Stimulated activated CD8-positive, alpha-beta memory T cell treated with anti-CD3 and anti-CD28 coated beads, Interleukin-2, amount 100 ng/mL, for 1 hour (primary cell): ENCODE data around the gene C19orf81.

ENCODE experiments used
- DNase-seq, 2 donors: peaks; one replicate each; pipeline ENCODE4 v3.0.0-alpha.2; 2020; ENCODE audit warnings: low read depth in 2 of 2

Gene C19orf81

GRCh38 chr19:50658441-50659317 lies 9.4 kb downstream of the C19orf81 start:
- DNase-seq = peak; percentile 11 to 30

DNA sequence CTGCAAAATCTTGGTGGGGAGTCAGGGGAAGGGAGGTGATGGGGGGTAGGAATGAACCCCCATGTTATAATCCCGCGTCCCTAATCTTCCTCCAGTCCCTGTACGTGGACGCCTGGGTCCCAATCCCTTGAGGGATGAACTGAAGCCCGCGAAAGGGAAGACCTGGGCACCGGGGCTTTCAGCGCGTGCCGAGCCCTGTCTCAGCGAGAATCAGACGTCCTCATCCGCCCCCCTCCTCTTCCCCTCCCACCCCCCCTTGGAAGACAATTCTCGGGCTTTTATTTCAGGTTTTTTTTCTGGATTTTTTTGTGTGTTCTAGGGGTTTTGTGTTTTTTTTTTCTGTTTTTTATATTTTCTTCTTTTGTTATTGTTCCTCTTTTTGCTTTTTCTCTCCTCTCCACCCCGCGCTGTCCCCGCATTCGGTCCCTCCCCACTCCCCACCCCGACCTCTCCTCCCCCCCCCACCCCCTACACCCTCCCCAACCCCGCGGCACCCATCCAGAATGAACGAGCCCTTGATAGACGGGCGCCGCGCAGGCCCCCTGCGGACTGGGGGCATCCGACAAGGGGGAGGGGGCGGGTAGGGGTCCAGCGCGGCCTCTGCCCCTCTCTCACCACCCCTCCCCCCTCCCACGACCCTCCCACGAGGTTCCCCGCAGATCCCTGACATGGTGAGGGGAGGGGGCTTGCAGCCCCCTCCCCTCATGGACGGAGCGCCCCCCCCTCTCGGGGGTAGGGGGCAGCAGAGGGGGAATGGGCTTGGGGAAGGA lies 10.3 kb downstream of the C19orf81 start:
- DNase-seq = no peak

DNA sequence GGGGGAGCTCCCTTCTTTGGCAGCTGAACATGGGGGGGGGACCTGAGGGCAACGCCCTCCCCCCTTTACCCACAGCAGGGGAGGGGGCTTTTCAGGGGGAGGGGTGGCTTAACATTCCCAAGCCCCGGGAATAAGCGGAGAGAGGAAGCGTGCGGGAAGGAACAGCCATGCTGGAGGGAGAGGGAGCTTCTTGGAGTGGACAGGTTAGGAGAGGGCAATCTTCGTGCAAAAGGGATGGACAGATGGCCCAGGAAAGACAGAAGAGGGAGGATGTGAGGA lies 10.8 kb downstream of the C19orf81 start:
- no peak for DNase-seq

- no peak for DNase-seq
Observed at GRCh38 chr19:50661023-50661422, 11.8 kb downstream of the C19orf81 start.

DNA sequence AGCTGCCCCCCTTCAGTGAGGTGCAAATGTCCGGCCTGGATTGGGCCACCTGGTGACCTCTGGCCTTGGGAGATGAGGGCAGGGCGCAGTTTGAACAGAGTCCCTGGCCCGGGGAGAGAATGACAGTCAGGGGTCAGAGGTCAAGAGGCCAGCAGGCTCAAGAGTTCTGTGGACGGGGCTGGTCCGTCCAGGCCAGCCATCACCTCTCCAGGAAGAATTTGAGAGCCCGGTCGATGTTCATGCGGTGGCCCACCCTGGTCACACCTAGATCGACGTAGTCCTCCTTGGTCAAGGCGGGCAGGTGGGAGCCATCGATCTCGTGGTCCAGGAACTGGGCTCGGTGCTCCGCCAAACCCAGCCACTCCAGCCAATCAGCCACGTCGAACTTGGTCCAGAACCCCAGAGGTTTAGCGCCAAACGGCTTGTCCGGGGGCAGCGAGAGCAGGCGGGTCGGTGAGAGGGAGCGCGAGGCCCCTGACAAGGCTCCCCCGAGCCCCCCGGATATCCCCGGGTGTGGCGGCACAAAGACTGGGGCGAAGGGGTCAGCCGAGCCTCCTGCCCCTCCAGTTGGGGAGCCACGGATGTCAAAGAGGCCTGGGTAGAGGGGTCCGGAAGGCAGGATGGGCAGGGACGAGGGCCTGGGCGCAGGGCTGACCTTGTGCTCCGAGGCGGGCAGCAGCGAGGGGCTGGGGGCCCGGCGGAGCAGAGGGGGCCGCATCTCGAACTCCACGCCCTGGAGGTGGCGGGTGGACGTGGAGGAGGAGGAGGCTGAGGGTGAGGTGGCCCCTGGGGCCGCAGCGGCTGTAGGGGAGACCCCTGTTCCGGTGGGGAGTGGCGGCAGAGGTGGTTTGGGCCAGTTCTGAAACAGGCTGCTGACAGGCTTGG lies 12.8 kb downstream of the C19orf81 start:
- no peak for DNase-seq

GRCh38 chr19:50662651-50663481 lies 13.6 kb downstream of the C19orf81 start:
- no peak for DNase-seq

GRCh38 chr19:50663482-50663790 lies 14.2 kb downstream of the C19orf81 start:
- DNase-seq = no peak

DNA sequence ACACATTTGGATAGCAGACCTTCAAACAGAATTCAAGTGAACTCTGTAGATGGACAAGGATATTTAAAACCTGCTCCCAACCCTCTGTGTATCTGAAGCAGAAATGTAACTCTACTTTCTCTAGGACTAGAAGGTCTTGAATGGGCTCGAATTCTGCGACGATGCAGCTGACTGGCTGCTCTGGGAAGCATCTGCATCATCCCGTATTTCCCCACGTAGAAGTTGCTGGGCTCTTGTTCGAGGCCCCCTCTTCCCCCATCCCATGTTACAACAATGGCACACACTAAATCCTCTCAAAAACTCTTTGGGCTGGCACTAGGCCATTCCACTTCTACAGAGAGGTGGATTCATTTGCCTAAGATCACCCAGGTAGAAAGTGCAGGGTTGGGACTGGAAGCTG lies 15.0 kb downstream of the C19orf81 start:
- no peak for DNase-seq

DNA sequence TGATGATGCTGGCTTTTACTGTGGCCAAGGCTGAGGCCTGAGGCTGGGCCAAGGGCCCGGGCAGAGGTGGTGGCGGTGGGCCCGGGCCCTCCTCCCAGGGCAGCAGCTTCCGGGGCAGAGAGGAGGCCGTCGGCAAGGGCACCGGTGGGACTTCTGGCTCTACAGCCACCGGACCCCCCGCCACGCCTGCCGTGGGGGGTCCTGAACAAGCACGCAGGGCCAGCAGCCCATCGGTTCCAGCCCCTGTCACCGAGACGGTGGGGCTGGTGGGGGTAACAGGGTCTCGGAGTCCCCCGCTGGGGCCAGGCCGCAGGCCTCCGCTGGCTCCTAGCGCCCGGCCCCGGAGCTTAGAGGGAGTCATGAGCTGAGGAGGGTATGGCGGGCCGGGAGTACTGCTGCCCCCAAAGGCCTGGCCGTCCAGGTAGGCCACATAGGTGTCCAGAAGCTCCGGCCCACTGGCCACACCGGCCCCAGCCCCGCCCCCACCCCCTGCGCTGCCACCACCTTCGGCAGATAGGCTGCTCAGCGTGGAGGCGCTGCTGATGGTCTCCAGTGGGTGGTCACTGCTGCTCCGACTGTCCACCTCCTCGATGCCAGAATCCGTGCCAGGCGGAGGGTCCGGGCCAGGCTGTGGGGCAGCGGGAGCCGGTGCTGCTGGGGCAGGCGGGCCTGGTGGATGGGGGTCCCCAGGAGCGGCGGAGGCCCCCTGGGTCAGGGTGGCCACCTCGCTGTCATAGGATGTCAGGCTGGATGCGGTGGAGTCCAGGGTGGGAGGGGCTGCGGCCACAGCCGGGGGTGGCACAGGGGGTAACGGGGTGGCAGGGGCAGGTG lies 17.3 kb downstream of the C19orf81 start:
- no peak for DNase-seq

DNA sequence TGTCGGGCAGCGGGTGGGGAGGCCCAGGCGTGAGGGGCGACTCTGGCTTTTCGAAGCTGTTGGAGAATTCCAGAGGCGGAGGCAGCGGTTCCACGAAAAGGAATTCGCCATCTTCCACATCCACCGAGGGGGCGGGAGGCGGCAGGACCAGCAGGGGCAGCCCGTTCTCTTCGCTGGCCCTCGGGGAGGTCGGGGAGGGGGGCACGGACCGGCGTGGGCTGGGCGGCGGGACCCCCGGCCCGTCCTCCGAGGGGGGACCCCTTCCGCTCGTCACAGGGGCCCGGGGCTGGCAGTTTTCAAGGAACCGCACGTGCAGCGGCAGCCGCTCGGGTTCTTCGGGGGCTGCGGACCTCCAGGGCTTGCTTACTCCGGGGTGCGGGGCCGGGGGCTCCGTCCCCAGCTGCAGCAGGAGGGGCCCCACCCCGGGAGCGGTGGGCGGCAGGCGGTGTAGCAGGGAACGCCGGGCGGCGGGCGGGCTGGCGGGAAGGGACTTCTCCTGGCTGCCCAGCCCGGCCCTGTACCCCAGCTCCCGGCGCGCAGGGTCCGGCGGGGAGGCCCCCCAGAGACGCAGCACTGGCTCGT lies 18.0 kb downstream of the C19orf81 start:
- DNase-seq = no peak

GRCh38 chr19:50667759-50668231 lies 18.6 kb downstream of the C19orf81 start:
- no peak for DNase-seq

DNA sequence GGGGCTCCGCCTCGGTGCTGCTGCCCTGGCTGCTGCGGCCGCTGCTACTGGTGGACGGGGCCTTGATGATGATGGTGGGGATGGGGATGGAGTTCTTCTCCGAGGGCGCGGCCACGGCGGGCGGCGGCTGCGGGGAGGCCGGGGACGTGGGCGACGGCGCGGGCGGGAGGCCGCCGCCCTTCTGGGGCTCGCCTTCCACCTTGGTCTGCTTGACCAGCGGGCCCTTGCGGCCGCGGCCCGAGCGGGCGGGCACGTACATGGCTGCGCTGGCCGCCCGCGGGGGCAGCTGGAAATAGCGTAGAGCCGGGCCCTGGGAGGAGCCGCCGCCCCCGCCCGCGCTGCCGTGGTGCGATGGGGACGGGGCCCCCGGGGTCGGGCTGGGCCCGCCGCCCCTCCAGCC lies 19.2 kb downstream of the C19orf81 start:
- DNase-seq = no peak

DNA sequence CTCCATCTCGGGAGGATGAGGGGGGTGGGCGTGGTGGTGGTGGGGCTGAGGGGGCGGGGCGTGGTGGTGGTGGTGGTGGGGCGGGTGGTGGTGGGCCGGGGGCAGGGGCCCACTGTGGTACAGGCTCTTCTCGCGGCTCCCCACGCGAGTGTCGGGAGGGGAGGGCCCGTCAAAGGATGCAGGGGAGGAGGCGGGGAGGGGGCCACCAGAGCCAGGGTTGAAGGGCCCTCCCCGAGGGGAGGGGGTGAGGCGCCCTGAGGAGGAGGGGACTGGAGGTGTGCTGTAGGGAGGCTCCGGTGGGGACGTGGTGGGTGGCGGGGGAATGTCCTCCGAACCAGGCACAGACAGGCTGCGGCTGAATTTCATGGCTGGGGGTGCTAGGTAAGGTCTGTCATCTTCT lies 19.6 kb downstream of the C19orf81 start:
- DNase-seq = no peak

- DNase-seq = peak in 1 of 2 donors; percentile 18
Observed at GRCh38 chr19:50669302-50670101, 20.3 kb downstream of the C19orf81 start.

GRCh38 chr19:50670102-50670380 lies 20.8 kb downstream of the C19orf81 start:
- no peak for DNase-seq

DNA sequence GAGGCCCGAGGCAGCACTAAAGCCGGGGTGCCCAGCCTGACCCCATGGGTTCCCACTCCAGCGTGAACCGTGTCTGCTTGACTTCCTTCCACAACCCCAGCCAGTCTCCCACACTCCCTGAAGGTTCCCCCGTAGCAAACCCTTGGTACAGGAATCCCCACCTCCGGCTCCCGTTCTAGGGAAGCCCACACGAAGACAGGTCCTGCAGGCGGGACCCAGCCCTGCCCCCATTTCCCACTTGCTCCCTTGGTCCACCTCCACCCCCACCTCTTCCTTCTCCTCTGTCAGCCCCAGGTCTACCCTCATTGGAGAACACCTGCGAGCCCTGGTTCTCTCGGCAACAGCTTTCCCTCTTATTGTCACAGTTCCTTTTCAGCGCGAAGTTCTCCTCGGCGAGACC lies 23.9 kb downstream of the C19orf81 start:
- no peak for DNase-seq

- DNase-seq = no peak
Observed at GRCh38 chr19:50676625-50677197, 27.5 kb downstream of the C19orf81 start.

DNA sequence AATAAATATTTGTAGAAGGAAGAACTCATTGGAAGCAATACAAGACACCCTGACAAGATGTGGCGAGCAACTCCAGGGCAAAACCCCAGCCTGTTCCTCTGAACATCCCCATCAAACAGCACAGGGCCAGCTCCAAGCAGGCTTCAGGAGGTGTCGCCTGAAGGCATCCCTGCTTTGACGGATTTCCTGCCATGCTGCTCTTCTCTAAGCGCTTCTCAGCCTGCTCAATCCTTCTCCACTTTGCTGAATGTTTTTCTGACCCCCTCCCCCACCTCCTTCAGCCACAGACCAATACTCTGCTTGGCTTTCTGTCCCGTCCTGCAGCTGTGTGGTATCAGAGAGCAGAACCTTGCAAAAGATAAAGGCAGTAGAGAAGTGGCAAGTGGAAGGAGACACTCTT lies 28.4 kb downstream of the C19orf81 start:
- DNase-seq = no peak

- no peak for DNase-seq
Observed at GRCh38 chr19:50678323-50678722, 29.1 kb downstream of the C19orf81 start.
